C4-2B (cell line): ENCODE data around the gene NSFL1C.

Experiments
- H3K27ac ChIP-seq: fragments of 450-650 bp; 2 replicates; pipeline ENCODE4 v1.5.1; 2017
- CTCF ChIP-seq: fragments of 450-650 bp; conservative IDR thresholded peaks from 2 replicates; pipeline ENCODE4 v1.5.1; 2017; ENCODE audit warnings: mild to moderate bottlenecking
- ZFX ChIP-seq: fragments of 450-650 bp; IDR thresholded peaks from 2 replicates; pipeline ENCODE4 v1.6.1; 2017

NSFL1C gene

GRCh38 chr20:1493536-1493935 is 26.9 kb upstream of the NSFL1C start:
- TF ChIP-seq CTCF (no peak), ZFX (no peak)
- no peak overlapping the region for H3K27ac ChIP-seq

- TF ChIP-seq CTCF: no peak
- TF ChIP-seq ZFX: no peak
- H3K27ac ChIP-seq: no peak overlapping the region
These were observed 25.4 kb upstream of the NSFL1C start for GRCh38 chr20:1491860-1492642.

GRCh38 chr20:1491281-1491840 is 24.7 kb upstream of the NSFL1C start, which contains the start of gene SIRPB2:
TSS of gene SIRPB2 (minus strand) at chr20:1491420. CDS start at chr20:1491359, 61 bp downstream.
- H3K27ac ChIP-seq: no peak within 1 kb of the TSS
- no peak for TF ChIP-seq ZFX
- TF ChIP-seq CTCF: no peak

GRCh38 chr20:1490643-1491195 is 24.1 kb upstream of the NSFL1C start:
- TF ChIP-seq CTCF: no peak
- no peak for TF ChIP-seq ZFX
- no peak overlapping the region for H3K27ac ChIP-seq

- no peak overlapping the region for H3K27ac ChIP-seq
- TF ChIP-seq CTCF (no peak), ZFX (no peak)
These were observed 23.3 kb upstream of the NSFL1C start for GRCh38 chr20:1489764-1490436.

- no peak overlapping the region for H3K27ac ChIP-seq
- TF ChIP-seq CTCF (no peak), ZFX (no peak)
These were observed 22.7 kb upstream of the NSFL1C start for GRCh38 chr20:1489325-1489724.

- TF ChIP-seq CTCF (no peak), ZFX (no peak)
- no peak overlapping the region for H3K27ac ChIP-seq
These were observed 19.9 kb upstream of the NSFL1C start for GRCh38 chr20:1486566-1486965.
